Suprapubic skin (tissue), 4 donors: Measurements from ENCODE around the gene ALCAM.

Source experiments
- CTCF ChIP-seq, 2 donors: fragments of 200-600 bp in 1 of 2; fragments of 450-650 bp in 1 of 2; sonication (generic) in 1 of 2; IDR thresholded peaks; one replicate each; pipeline ENCODE4 v1.5.1; 2016 to 2019; ENCODE audit warnings: antibody characterized with exemption in 2 of 2, mild to moderate bottlenecking in 1 of 2, moderate library complexity in 1 of 2
- EP300 ChIP-seq: sonication (generic); formaldehyde crosslinking; IDR thresholded peaks from one replicate; pipeline ENCODE4 v1.6.1; 2017; ENCODE audit warnings: antibody characterized with exemption
- POLR2A ChIP-seq, 2 donors: fragments of 450-650 bp; IDR thresholded peaks; one replicate each; pipeline ENCODE4 v1.6.1; 2017; ENCODE audit warnings: antibody characterized with exemption in 2 of 2, mild to moderate bottlenecking in 2 of 2, moderate library complexity in 2 of 2
- POLR2AphosphoS5 ChIP-seq, 3 donors: sonication (generic); formaldehyde crosslinking; IDR thresholded peaks; one replicate each; pipeline ENCODE4 v1.6.1; 2017; ENCODE audit warnings: antibody characterized with exemption in 3 of 3

GRCh38 chr3:105465251-105465853, 98.6 kb downstream of the ALCAM start:
- TF ChIP-seq CTCF (IDR thresholded peaks at IDR 0.05) (no peak), POLR2A (IDR thresholded peaks at IDR 0.05) (no peak), EP300 (no peak), POLR2AphosphoS5 (IDR thresholded peaks at IDR 0.05) (no peak)
